ENCODE measurements around the gene U2SURP.
"Not testable (repeated sequence)": the region's sequence is repeated elsewhere in the genome, so short reads cannot be mapped to it uniquely, and the experiment has no call there.

DNA sequence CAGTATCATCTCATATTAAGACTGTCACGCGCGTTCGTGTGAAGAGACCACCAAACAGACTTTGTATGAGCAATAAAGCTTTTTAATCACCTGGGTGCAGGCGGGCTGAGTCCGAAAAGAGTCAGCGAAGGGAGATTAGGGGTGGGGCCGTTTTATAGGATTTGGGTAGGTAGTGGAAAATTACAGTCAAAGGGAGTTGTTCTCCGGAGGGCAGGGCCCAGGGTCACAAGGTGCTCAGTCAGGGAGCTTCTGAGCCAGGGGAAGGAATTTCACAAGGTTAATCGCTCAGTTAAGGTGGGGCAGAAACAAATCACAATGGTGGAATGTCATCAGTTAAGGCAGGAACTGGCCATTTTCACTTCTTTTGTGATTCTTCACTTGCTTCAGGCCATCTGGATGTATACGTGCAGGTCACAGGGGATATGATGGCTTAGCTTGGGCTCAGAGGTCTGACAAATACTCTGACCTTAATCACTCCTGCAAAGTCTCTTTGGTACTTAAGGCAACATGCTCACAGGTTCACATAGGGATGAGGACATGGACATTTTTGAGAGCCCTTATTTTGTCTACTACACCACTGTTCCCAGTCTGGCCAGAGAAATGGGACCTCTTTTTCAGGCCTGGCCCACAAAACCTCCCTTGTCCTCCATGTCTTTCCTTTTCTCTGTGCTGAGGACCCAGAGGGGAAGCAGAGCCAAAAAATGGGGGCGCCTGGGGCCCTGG, 71.1 kb downstream of the U2SURP start:
- TF ChIP-seq, protein P1, sequence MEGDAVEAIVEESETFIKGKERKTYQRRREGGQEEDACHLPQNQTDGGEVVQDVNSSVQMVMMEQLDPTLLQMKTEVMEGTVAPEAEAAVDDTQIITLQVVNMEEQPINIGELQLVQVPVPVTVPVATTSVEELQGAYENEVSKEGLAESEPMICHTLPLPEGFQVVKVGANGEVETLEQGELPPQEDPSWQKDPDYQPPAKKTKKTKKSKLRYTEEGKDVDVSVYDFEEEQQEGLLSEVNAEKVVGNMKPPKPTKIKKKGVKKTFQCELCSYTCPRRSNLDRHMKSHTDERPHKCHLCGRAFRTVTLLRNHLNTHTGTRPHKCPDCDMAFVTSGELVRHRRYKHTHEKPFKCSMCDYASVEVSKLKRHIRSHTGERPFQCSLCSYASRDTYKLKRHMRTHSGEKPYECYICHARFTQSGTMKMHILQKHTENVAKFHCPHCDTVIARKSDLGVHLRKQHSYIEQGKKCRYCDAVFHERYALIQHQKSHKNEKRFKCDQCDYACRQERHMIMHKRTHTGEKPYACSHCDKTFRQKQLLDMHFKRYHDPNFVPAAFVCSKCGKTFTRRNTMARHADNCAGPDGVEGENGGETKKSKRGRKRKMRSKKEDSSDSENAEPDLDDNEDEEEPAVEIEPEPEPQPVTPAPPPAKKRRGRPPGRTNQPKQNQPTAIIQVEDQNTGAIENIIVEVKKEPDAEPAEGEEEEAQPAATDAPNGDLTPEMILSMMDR (IDR thresholded peaks at IDR 0.05) = not testable (repeated sequence)
- not testable (repeated sequence) for TF ChIP-seq POLR2A (IDR thresholded peaks at IDR 0.05)

All from body of pancreas (tissue), 4 donors.